NB4 (cell line): ENCODE measurements around the gene PRDM1.

ENCODE experiments used
- CTCF ChIP-seq: IDR thresholded peaks from one replicate; pipeline ENCODE4 v1.5.1; 2012; ENCODE audit warnings: low read depth, low read length
- MYC ChIP-seq: IDR thresholded peaks from 2 replicates; pipeline ENCODE4 v1.6.1; 2011; ENCODE audit warnings: low read depth, low read length
- POLR2A ChIP-seq: IDR thresholded peaks from 2 replicates; pipeline ENCODE4 v1.6.1; 2011; ENCODE audit warnings: mild to moderate bottlenecking; ENCODE audit not compliant: insufficient read length; ENCODE audit errors: extremely low read depth
- TF ChIP-seq, protein P1 (sequence below): IDR thresholded peaks from 2 replicates; pipeline ENCODE4 v1.6.1; 2011; ENCODE audit warnings: low read depth, low read length

DNA sequence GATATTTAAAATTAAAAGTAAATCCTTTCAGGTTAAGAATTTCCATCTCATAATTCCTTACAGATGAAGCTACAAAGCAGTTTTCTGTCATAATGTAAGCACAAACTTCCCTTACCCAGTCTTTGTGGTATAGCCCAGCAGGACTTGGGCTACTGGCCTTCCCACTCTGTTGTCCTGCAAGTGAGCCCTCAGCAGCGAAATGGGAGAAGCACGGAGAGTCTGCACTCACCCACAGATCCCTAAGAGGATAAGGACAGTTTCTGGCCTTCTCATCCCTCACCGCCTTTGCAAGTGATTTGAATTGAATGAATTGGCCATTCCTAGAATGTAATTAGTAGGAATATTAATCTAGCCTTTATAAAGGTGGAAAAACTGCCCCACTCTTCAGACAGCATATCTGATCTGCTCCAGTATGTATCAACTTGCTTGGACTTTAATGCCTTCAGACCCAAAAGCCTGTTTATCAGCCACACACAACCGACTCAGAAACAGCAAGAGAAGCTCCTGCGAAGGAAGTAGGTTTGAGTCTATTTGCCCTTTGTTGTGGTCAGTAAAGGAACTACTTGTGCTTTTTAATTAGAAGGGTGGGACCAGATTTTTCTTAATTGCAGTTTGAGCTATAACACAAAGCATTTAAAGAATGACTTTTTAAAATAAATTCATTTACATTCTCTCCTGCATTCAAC is 29.9 kb upstream of the PRDM1 start:
- TF ChIP-seq CTCF (no peak), POLR2A (no peak), MYC (no peak)
- TF ChIP-seq, protein P1, sequence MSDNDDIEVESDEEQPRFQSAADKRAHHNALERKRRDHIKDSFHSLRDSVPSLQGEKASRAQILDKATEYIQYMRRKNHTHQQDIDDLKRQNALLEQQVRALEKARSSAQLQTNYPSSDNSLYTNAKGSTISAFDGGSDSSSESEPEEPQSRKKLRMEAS = no peak
